Loucy (cell line): ENCODE data around the gene VPS8.

ENCODE experiments used
- CTCF ChIP-seq: fragments of 200-600 bp; sonication (generic); conservative IDR thresholded peaks from 2 replicates; pipeline ENCODE4 v1.5.1; 2014; ENCODE audit warnings: mild to moderate bottlenecking, antibody characterized with exemption, low read length
- EZH2phosphoT487 ChIP-seq: fragments of 200-600 bp; IDR thresholded peaks from 2 replicates; pipeline ENCODE4 v1.6.1; 2018; ENCODE audit warnings: antibody characterized with exemption, mild to moderate bottlenecking, moderate library complexity, borderline replicate concordance

GRCh38 chr3:184772667-184773272 lies 39.2 kb upstream of the VPS8 start:
- TF ChIP-seq CTCF (no peak), EZH2phosphoT487 (no peak)
